ENCODE measurements around the gene NRROS.
"Not testable (repeated sequence)": the region's sequence is repeated elsewhere in the genome, so short reads cannot be mapped to it uniquely, and the experiment has no call there.

NRROS gene

GRCh38 chr3:196639483-196640296, at the start of gene NRROS:
NRROS (plus strand) TSS chr3:196639694; CDS start chr3:196654540, 14,846 bp downstream.
- peak; percentile 72 for DNase-seq

- no peak for DNase-seq
These were observed 49.2 kb upstream of the NRROS start for GRCh38 chr3:196590279-196590678.

- no peak for DNase-seq
These were observed 43.1 kb upstream of the NRROS start for GRCh38 chr3:196596355-196596754.

GRCh38 chr3:196597971-196598733, 41.3 kb upstream of the NRROS start:
- DNase-seq, result not testable (repeated sequence)

GRCh38 chr3:196599734-196600128, 39.8 kb upstream of the NRROS start:
- no peak for DNase-seq

- no peak for DNase-seq
These were observed 39.1 kb upstream of the NRROS start for GRCh38 chr3:196600359-196600758.

GRCh38 chr3:196602673-196603072, 36.8 kb upstream of the NRROS start:
- DNase-seq, result no peak

- no peak for DNase-seq
These were observed 35.8 kb upstream of the NRROS start for GRCh38 chr3:196603683-196604082.

GRCh38 chr3:196604548-196604947, 34.9 kb upstream of the NRROS start:
- peak; percentile 9 for DNase-seq

- no peak for DNase-seq
These were observed 30.8 kb upstream of the NRROS start for GRCh38 chr3:196608693-196609092.

GRCh38 chr3:196609343-196609775, 30.1 kb upstream of the NRROS start:
- DNase-seq, result peak; percentile 62

GRCh38 chr3:196609805-196610515, 29.5 kb upstream of the NRROS start:
- no peak for DNase-seq

GRCh38 chr3:196611761-196612483, 27.6 kb upstream of the NRROS start:
- no peak for DNase-seq

- DNase-seq, result not testable (repeated sequence)
These were observed 24.3 kb upstream of the NRROS start for GRCh38 chr3:196615234-196615633.

- DNase-seq, result no peak
These were observed 22.2 kb upstream of the NRROS start for GRCh38 chr3:196617256-196617655.

- peak; percentile 33 for DNase-seq
These were observed 20.3 kb upstream of the NRROS start for GRCh38 chr3:196619223-196619622.

GRCh38 chr3:196619627-196620026, 19.9 kb upstream of the NRROS start:
- not testable (repeated sequence) for DNase-seq

- DNase-seq, result peak; percentile 49
These were observed 19.3 kb upstream of the NRROS start for GRCh38 chr3:196620161-196620604.

GRCh38 chr3:196620684-196621083, 18.8 kb upstream of the NRROS start:
- no peak for DNase-seq

- DNase-seq, result no peak
These were observed 17.9 kb upstream of the NRROS start for GRCh38 chr3:196621611-196622010.

- no peak for DNase-seq
These were observed 15.3 kb upstream of the NRROS start for GRCh38 chr3:196624067-196624790.

GRCh38 chr3:196624907-196625306, 14.6 kb upstream of the NRROS start:
- DNase-seq, result no peak
